ENCODE results near the gene NRL. TPM values are rescaled to one million over a fixed set of nuclear protein-coding genes. Genes with fewer than 3 reads are reported as not detected.
A peak's percentile ranks its signal among the peaks of the same experiment; 100 is the strongest.

Gene NRL
- total and polyA plus RNA-seq, 9 of the 15 experiments (the other 6 are each of a cell fraction or from before 2014, with no cell fraction given): 0.07 to 2.7 (median 1.4) TPM; not detected in 1

GRCh38 chr14:24141097-24141880, 26.5 kb upstream of the NRL start, which contains the start of gene EMC9:
TSS of gene EMC9 (minus strand) at chr14:24141591. CDS start at chr14:24141304, 287 bp downstream.
- BruUV-seq (replicated peaks): TSS peak; percentile 33
- ChIA-PET CTCF (ENCODE audit: low intra/inter-chr PET ratio) (no interaction called here), POLR2A (interaction anchor here (0.5 to 1.3 kb wide), 11 partner anchors 9 to 108 kb away, joined by 3 to 4 read pairs (median 3); partner anchors contain the start of genes PCK2 and TM9SF1)
- Histone ChIP-seq H2AFZ (ENCODE audit: low read depth, low read length) (peak within 1 kb of the TSS; percentile 93), H3K9me1 (ENCODE audit: control insufficient read depth, insufficient read depth, low read length) (peaks cover 5% of the 10 kb centered on the region), H4K20me1 (replicated peaks; ENCODE audit: control insufficient read depth, insufficient read depth, low read length) (no peaks in the 10 kb centered on the region; the same call in 1 of the 2 replicates), H3K9me3 (replicated peaks; ENCODE audit: control insufficient read depth, insufficient read depth, low read depth, low read length) (no peaks in the 10 kb centered on the region), H3K27ac (ENCODE audit: extremely low read depth, low read depth, low read length) (peak within 1 kb of the TSS; percentile 87), H3K9ac (ENCODE audit: insufficient read depth in 1 of 2, low read depth in 2 of 2, low read length in 2 of 2) (peak within 1 kb of the TSS; percentile 79 to 95), H3K4me3 (peak within 1 kb of the TSS; percentile 83), H3K4me2 (ENCODE audit: insufficient read depth, low read length) (peak within 1 kb of the TSS; percentile 86), H3K36me3 (ENCODE audit: control insufficient read depth, insufficient read depth, low read length) (peaks cover 47% of the 10 kb centered on the region), H3K4me1 (replicated peaks in 1 of 2; ENCODE audit: control insufficient read depth in 2 of 2, insufficient read depth in 2 of 2, low read length in 2 of 2) (peaks cover 31 to 43% of the 10 kb centered on the region in 2 experiments; a peak in 4 of 5 replicates), H3K79me2 (ENCODE audit: control insufficient read depth, insufficient read depth, low read length) (peaks cover 43% of the 10 kb centered on the region), H3K27me3 (ENCODE audit: control insufficient read depth in 2 of 2, insufficient read depth in 2 of 2, low read length in 2 of 2) (no peaks in the 10 kb centered on the region)
- 0% methylated on average over 30 of the region's 65 CpGs for WGBS (ENCODE audit: insufficient coverage, low coverage, missing lambda C conversion rate)
- FAIRE-seq (peak; percentile 97), DNase-seq (ENCODE audit: extremely low read depth in 1 of 4, low spot score in 3 of 4) (peak; percentile 94 to 98 (median 95)), ATAC-seq (peak; percentile 95)
- intact Hi-C loops (cut with micrococcal nuclease) (loop anchor here (10.0 kb wide), 1 partner anchor 46 kb away; the partner anchor contains the start of gene PCK2), in situ Hi-C loops (cut with MboI) (no loop called here)
- TF ChIP-seq NR2C2 (CRISPR knock-in tag; IDR thresholded peaks at IDR 0.05): no peak
- peak; percentile 76 for TF ChIP-seq NR2C2 (tag; IDR thresholded peaks at IDR 0.05)
- no peak for TF ChIP-seq OTX1 (CRISPR knock-in tag; IDR thresholded peaks at IDR 0.05)
- no peak for TF ChIP-seq ARID3B (CRISPR knock-in tag; IDR thresholded peaks at IDR 0.05; ENCODE audit: borderline replicate concordance)
- TF ChIP-seq MXI1 (IDR thresholded peaks at IDR 0.05; ENCODE audit: low read depth, low read length): no peak
- peak; percentile 45 for TF ChIP-seq CXXC5 (CRISPR knock-in tag; IDR thresholded peaks at IDR 0.05)
- TF ChIP-seq TEAD1 (CRISPR knock-in tag; IDR thresholded peaks at IDR 0.05): peak in 1 of 2 experiments; percentile 80; a peak in 1 of 4 replicates
- no peak for TF ChIP-seq ZNF324 (CRISPR knock-in tag; IDR thresholded peaks at IDR 0.05)
- TF ChIP-seq CHD2 (IDR thresholded peaks at IDR 0.05; ENCODE audit: low read depth, low read length): peak; percentile 45; the same call in 1 of the 2 replicates
- TF ChIP-seq TAF7 (tag; IDR thresholded peaks at IDR 0.05): peak; percentile 9; the same call in 1 of the 2 replicates
- no peak for TF ChIP-seq CBFA2T2 (conservative IDR thresholded peaks at IDR 0.05)
- no peak for TF ChIP-seq ZNF583 (CRISPR knock-in tag; IDR thresholded peaks at IDR 0.05)
- no peak for TF ChIP-seq BCOR (IDR thresholded peaks at IDR 0.05)
- TF ChIP-seq MCM5 (IDR thresholded peaks at IDR 0.05; ENCODE audit: low read depth): no peak
- TF ChIP-seq ASH1L (IDR thresholded peaks at IDR 0.05; ENCODE audit: borderline replicate concordance, low read depth, partially characterized antibody): peak; percentile 83
- peak; percentile 71 for TF ChIP-seq ETV5 (CRISPR knock-in tag; IDR thresholded peaks at IDR 0.05; ENCODE audit: low read depth)
- TF ChIP-seq ZNF586 (CRISPR knock-in tag; conservative IDR thresholded peaks at IDR 0.05): no peak
- peak; percentile 47; the same call in 1 of the 2 replicates for TF ChIP-seq RAD51 (IDR thresholded peaks at IDR 0.05; ENCODE audit: borderline replicate concordance, low read depth)
- no peak for TF ChIP-seq KHSRP (IDR thresholded peaks at IDR 0.05)
- peak; percentile 70; the same call in 1 of the 2 replicates for TF ChIP-seq ETS1 (conservative IDR thresholded peaks at IDR 0.05; ENCODE audit: control insufficient read depth, low read depth, low read length)
- peak; percentile 80 for TF ChIP-seq FOS (IDR thresholded peaks at IDR 0.05; ENCODE audit: extremely low read depth, insufficient read length)
- TF ChIP-seq XRCC5 (IDR thresholded peaks at IDR 0.05; ENCODE audit: low read depth, low read length): 0 out of 2 replicates have a peak, but pooled peaks have one; percentile 40
